Fibroblast of skin of back (primary cell): Measurements from ENCODE around the gene LY6G6D. TPM values are rescaled to one million over a fixed set of nuclear protein-coding genes. Genes with fewer than 3 reads are reported as not detected.

Experiments used
- DNase-seq: peaks from one replicate; pipeline ENCODE4 v3.0.0-alpha.2; 2013
- polyA plus RNA-seq, 2 experiments: library from polyadenylated mRNA; unstranded; fragments of 120-200 nt; gene quantifications; one replicate each; pipeline ENCODE4 v1.2.1, GENCODE V29; 2013; ENCODE audit not compliant: insufficient read length in 2 of 2

The LY6G6D gene, protein sequence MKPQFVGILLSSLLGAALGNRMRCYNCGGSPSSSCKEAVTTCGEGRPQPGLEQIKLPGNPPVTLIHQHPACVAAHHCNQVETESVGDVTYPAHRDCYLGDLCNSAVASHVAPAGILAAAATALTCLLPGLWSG
- not detected for polyA plus RNA-seq (2013, experiment 1 of 2; ENCODE audit: insufficient read length)
- not detected for polyA plus RNA-seq (2013, experiment 2 of 2; ENCODE audit: insufficient read length)

DNA sequence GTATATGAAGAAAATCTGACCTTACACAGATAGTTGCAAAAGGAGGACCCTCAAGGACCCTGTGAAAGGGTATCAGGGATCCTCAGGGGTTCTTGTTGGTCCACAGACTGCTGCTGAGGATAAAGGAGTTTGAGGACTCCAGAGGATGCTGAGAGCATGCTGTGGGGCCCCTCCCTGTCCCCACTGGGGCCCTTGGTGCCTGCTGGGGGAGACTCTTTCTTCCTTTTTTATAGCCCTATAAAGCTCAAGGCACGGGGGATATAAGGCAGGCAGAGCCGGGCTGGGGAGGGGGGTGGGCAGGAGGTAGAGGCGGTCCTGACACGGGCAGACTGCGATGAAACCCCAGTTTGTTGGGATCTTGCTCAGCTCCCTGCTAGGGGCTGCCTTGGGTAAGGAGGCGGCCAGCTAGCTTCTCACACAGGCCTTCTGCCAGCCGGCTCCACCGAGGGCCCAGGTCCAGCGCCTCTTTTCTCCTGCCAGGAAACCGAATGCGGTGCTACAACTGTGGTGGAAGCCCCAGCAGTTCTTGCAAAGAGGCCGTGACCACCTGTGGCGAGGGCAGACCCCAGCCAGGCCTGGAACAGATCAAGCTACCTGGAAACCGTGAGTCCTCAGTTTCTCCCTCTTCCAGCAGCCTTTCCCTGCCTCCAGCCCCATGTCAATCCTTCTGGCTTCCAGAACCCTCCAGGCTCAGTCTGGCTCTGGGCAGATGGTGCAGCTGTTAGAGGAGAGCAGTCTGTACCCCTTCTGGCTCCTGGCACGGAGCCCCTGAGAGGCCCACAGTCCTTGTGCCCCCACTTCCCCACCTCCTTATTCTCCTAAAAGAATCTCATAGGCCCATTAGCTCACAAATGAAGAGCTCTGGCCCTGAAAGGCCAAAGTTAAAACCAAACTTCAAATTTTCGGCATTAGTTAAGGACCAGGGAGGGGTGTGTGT, at the start of gene LY6G6D:
LY6G6D (plus strand) TSS at position 327 of the 937 bp plus-strand sequence; CDS start at position 335, 8 bp downstream.
- DNase-seq = no peak

GRCh38 chr6:31665501-31666336, 49.4 kb upstream of the LY6G6D start, which contains the start of gene CSNK2B:
Gene CSNK2B (plus strand): TSS chr6:31666080. CDS start chr6:31666832, 752 bp downstream.
- peak; percentile 98 for DNase-seq

DNA sequence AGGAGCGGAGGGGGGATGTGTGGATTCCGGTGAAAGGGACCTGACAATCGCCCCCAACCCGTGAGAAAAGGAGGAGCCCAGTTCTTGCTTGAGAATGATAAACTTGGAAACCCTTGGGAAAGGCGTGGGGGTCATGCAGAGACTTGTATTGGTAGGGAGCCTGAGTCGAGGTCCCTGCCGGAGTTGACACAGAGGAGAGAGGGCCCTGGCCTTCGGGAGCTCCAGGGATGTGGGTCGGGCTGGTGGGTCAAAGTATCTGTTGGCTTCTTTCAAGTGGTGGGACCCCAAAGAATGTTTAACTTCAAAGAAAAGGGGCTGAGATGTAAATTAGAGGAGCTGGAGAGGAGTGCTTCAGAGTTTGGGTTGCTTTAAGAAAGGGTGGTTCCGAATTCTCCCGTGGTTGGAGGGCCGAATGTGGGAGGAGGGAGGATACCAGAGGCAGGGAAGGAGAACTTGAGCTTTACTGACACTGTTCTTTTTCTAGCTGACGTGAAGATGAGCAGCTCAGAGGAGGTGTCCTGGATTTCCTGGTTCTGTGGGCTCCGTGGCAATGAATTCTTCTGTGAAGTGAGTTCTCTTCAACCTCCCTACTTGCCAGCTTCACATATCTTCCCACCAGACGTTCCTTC, 48.7 kb upstream of the LY6G6D start:
- DNase-seq = no peak

DNA sequence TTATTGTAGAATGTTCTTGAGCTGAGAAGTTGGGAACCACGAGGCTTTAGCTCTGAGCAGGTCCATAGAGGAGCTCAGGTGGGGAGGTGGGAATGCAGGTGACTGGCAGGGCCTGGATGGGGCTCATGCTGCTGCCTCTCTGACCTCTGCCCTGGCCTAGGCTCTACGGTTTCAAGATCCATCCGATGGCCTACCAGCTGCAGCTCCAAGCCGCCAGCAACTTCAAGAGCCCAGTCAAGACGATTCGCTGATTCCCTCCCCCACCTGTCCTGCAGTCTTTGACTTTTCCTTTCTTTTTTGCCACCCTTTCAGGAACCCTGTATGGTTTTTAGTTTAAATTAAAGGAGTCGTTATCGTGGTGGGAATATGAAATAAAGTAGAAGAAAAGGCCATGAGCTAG, 45.5 kb upstream of the LY6G6D start, which contains the start of gene LY6G5B:
LY6G5B (plus strand) TSS at position 301 of the 400 bp plus-strand sequence. CDS start 975 bp downstream, outside the sequence.
- no peak for DNase-seq

DNA sequence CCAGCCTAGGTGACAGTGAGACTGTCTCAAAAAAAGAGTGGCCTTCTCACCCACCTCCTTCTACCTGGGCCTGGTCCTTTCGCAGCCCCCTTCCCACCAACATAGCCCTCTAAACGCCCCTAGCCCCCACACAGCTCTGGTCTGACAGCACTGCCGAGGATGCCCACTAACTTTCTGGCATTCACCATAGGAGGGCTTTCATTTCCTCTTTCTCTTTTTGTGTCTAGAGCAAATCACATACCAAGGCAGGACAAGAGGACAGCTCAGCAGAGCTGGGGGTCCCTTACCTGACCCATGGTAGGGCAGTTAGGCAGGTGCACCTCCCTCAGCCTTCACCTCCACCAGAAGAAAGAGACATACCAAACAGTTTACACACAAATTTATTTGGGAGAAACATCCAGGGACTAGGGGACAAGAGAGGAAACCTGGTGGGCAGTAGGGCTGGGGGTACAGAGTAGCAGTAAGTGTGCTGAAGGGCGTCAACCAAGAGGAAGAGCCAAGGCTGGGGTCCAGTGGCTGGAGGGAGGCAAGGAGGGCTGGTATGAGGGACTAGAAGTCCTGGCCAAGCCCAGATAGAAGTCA, 38.7 kb upstream of the LY6G6D start:
- no peak for DNase-seq

GRCh38 chr6:31676904-31677303, 38.2 kb upstream of the LY6G6D start:
- DNase-seq = no peak

- no peak for DNase-seq
Observed at GRCh38 chr6:31677955-31678354, 37.2 kb upstream of the LY6G6D start.

DNA sequence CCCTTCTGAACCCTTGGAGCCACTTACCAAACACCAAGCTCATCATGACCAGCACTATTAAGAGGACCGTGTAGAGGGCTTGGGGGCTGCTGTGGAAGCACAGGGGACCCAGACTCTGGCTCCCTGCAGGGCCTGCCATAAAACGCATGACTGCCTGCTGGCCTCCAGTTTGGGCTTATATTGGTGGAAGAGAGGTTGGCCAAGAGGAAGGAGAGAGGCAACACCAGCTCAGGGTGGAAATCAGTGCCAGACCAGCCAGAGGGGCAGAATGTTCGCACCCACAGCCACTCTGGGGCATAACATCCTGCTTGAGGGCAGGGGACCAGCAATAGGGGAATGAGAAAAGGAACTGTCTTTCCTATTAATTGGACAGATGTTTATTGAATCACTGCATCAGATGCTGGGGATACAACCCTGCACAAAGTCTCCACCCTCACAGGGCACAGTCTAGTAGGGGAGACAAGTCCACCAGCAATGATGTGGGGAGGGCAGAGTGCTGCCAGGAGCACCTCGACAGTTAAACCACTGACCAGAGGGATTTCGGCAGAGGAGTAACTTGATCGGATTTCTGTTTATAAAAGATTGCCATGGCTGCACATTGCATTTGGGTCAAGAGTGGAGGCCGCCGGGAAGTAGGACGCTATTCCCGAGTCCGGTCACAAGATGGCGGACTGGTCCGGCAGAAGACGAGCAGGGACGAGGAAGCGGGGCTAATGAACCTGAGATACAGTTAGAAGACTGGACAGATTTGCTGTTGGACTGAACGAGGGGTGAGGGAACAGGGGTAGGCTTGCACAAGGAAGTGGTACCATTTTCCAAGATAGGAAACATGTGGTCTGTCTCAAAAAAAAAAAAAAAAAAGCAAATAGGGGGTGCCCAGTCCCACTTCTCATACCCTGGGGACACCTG, 34.7 kb upstream of the LY6G6D start, which contains the start of gene LY6G5C:
LY6G5C (minus strand) TSS at position 842 of the 909 bp plus-strand sequence; CDS start at position 148, 694 bp downstream.
- peak; percentile 80 for DNase-seq

DNA sequence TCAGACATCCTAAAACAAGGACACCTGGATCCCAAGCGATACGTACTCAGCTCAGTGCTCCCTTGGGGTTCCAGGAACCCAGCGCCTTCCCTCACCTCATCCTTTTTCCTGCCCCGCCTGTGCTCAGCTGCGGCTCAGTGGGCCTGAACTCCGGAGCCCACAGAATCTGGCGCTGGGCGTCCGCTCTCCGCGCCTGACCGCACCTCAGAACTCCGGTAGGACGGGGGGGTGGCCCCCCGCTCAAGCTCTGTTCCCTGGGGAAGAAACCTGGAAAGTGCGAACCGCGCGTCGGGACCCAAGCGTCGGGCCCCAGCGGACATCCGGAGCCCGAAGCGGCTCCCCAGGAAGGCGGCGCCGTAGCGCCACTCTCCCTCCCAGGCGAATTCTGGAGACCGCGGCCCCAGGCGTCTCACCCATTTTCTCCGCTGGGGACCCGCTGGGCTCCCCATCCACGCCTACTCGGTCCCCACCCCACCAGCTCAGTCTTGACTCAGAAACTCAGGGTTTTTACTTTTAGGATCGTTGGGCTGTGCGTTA, 33.9 kb upstream of the LY6G6D start:
- DNase-seq = peak; percentile 50

- no peak for DNase-seq
Observed at GRCh38 chr6:31683591-31683990, 31.6 kb upstream of the LY6G6D start.

GRCh38 chr6:31686483-31686882, 28.7 kb upstream of the LY6G6D start:
- no peak for DNase-seq

- DNase-seq = no peak
Observed at GRCh38 chr6:31687321-31687720, 27.8 kb upstream of the LY6G6D start.

DNA sequence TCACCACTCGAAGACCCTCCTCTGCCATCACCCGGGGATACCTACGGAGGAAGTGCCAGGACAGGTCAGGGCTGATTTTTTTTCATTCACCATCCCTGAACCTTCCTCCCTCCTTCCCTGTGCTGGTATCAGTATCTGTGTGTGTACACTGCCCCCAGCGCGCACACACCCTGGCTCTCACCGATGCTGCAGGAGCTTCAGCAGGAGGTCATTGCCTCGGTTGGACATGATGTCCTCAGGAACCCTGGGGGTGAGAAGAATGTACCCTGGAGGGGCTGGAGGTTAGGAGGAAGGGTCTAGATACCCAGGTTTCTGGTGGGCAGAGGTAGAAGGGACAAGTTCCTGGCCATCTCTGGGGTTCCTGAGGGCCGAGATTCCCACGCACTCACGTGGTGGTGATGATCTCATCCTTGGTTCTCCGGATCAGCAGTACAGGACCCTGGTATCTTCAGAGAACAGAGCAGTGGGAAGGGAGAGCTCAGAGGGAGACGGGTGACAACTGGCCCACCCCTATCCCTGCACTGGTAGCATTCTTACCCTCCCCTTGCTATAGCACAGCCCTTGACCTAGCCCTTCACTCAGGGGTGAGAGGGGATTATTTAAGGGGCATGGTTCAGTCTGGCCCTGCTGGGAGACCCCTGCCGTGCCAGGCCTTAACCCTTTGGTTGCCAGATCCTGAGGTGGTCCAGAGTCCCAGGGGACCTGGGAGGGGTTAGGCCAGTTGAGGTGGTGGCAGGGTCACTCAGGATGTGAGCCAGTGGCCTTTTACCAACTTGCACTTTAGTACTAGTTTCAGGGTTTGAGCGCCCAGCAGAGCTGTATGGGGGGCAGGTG, 27.1 kb upstream of the LY6G6D start:
- DNase-seq = no peak

- no peak for DNase-seq
Observed at GRCh38 chr6:31689249-31690110, 25.7 kb upstream of the LY6G6D start.

DNA sequence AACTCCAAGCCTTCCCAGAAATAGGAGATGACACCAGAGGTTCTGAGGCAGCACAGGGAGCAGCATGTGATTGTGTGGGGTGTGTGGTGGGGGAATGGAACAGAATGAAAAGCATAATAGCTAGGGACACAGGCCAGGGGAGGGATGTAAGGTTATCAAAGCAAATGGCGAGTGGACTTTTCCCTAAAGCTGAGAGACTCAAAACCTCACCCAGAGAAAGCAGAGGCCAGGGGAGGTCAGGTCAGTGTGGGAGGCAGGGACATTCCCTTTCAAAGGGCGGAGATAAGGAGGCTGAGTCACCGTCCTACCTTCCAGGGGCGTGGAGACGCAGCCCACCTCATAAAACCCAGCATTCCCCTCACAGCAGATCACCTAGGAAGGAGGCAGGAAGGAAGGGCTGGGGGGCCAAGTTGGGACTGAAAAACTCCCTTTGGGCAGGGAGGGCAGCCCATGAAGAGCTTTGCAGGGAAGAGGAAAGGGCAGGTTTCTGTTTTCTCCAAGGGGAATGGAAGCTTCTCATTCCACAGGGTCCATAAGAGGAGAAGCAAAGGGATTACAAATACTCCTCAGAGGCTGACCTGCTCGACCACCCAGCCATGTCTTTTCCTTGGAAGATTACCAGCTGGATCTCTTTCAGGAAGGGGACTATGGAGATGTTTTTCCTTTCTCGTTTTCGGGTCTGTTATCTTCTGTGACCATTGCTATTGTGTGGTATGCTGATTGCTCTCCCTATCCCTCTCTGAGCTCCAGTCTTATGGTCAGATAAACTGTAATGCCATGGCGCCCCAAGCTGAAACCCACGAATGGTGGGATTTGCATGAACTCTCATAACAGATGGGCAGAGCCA, 24.7 kb upstream of the LY6G6D start:
- DNase-seq = no peak

GRCh38 chr6:31691078-31691463, 24.1 kb upstream of the LY6G6D start:
- DNase-seq = no peak

GRCh38 chr6:31691564-31692108, 23.5 kb upstream of the LY6G6D start:
- no peak for DNase-seq
